Left renal cortex interstitium (tissue), 4 donors: ENCODE measurements around the gene CYB5A. TPM values are rescaled to one million over a fixed set of nuclear protein-coding genes. Genes with fewer than 3 reads are reported as not detected.
"Not testable (repeated sequence)": the region's sequence is repeated elsewhere in the genome, so short reads cannot be mapped to it uniquely, and the experiment has no call there.

Experiments used
- DNase-seq, 4 donors: peaks; one replicate each; pipeline ENCODE4 v3.0.0-alpha.2; 2013; ENCODE audit warnings: low read depth in 4 of 4, low spot score in 2 of 4, missing footprints in 1 of 4
- polyA plus RNA-seq, 4 donors: library from polyadenylated mRNA; unstranded; fragments of 120-200 nt; gene quantifications; one replicate each; pipeline ENCODE4 v1.2.1, GENCODE V29; 2013; ENCODE audit not compliant: insufficient read length in 4 of 4

The CYB5A gene
- polyA plus RNA-seq, 4 donors: 284 to 331 (median 296) TPM

DNA sequence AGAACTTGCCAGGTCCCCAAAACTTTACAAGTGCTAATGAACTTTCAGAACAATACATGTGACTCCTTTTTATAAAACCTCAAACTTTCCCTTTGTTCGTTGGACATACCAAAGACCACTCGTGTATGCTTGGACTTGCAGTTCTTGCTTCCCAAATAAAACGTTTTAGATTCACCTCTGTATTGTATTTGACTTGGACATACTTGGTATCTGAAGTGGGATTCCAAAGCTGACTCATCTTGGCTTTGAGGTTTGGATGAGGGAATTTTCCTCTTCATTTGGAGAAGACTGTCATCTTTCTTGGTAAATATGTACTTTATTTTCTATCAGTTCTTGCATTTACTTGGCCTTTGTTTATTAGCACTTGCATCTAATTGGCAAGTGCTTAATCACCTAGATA is 8.0 kb upstream of the CYB5A start:
- no peak for DNase-seq

DNA sequence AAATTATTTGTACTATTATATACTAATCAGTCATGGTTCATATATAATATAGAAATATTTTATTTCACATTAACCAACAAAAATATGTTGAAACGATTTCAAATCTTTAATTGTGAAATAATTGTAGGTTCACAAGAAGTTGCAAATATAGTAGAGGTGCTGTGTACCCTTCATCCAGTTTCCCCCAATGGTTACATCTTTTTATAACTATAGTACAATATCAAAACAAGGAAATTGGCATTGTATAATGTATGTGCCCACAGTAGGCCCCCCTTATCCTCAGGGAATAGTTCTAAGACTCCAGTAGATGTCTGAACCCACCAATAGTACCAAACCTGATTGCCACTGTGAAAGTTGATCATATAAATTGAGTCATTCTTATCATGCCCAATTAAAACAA is 7.4 kb upstream of the CYB5A start:
- DNase-seq: no peak

DNA sequence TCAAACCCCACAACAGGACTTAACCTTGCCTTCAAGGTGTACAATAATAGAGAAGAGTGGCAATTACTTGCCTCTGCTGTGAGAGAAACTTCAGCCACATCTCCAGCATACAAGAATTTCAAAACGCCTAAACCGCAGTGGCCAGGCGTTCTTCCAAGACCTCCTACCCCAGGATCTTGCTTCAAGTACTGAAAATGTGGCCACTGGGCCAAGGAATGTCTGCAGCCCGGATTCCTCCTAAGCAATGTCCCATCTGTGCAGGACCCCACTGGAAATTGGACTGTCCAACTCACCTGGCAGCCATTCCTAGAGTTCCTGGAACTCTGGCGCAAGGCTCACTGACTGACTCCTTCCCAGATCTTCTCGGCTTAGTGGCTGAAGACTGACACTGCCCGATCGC is 2.8 kb upstream of the CYB5A start:
- DNase-seq: no peak

DNA sequence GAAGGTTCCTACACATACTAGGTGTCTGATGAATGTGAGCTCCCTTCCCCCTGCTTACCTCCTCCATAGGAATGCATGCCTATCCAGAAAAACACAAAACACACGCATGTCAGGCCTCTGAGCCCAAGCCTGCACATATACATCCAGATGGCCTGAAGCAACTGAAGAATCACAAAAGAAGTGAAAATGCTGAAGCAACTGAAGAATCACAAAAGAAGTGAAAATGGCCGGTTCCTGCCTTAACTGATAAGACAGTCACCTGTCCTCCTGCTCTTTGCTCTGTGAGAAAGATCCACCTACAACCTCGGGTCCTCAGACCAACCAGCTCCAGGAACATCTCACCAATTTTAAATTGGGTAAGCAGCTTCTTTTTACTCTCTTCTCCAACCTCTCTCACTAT is 1.2 kb upstream of the CYB5A start:
- DNase-seq: not testable (repeated sequence)

DNA sequence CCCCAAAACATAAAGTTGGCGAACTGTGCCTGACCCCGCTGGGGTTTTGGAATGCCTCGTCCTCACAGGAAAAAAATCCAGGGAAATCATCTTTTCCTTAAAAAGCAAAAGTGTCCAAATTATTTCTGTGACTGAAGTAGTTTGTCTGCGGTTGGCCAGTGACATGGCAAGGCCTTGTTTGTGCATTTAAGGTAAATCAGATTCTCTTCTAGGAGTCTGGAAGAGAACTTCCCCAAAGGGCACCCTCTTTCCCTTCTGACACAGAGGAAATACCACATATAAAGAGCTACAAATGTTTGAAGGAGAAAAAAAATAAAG is 737 bp upstream of the CYB5A start:
- no peak for DNase-seq

DNA sequence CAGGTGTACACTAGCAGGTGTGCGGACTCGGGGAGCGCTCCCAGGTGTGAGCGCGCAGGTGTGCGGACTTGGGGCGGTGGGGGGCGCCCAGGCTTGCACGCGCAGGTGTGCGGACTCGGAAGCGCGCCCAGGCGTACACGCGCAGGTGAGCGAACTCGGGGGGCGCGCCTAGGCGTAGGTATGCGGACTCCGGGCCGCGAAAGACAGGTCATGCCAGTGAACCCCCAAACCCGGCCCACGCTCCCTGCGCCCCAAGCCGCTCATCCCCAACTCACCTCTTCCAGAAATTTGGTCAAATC is 342 bp downstream of the CYB5A start:
- no peak for DNase-seq

DNA sequence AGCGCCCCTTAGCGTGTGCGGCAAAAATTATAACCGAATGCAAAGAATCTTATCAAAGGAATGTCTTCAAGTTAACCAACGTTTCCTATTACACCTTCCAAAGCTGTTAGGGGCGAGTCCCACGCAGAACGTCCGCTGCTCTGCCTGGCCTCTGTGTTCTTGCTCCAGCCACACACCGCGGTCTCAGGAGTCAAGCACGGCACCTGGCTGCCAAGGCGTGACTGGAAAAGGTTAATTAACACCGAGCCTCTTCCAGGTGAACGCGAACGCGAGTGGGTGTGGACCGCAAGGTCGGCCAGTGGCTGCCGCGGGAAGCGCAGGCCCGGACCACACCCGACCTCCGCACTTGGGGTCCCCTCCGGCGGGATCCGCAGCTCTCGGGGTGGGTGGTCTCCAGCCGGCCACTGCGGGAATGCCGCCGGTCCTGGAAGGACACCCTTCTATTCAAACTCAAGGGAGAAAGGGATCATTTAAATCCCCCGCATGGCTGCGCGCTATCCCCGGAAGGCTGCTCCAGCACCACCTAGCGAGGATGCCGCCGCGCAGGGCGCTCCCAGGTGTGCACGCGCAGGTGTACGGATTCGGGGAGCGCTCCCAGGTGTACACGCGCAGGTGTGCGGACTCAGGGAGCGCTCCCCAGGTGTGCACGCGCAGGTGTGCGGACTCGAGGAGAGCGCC is 830 bp downstream of the CYB5A start:
- no peak for DNase-seq

DNA sequence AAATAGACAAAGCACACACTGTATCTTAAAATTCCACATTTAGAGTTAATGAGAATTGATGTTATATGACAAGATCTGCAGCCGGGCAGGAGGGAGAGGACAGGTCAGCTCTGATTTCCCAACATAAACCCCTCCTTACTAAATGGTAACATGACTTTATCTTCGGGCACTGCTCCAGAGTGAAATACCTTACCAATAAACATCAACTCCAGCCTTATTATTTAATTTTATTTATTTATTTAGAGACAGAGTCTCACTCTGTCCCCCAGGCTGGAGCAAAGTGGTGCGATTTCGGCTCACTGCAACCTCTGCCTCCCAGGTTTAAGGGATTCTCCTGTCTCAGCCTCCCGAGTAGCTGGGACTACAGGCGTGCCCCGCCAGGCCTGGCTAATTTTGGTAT is 1.7 kb downstream of the CYB5A start:
- no peak for DNase-seq

DNA sequence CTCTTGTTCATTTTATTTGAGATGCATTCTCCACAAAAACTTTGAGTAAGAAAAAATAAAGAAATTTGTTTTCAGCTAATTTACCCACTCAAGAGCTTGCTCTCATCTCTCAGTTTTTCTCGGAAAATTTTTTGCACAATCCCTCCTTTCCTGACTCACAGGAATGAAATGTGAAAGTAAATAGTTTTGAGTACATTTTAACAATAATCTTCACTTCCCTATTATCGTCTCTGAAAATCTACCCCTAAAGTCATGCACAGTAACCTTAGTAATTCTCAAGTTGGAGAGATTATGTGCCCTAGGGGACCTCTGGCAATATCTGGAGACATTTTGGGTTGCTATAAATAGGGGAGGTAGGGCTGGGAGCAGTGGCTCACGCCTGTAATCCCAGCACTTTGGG is 2.6 kb downstream of the CYB5A start:
- no peak for DNase-seq

DNA sequence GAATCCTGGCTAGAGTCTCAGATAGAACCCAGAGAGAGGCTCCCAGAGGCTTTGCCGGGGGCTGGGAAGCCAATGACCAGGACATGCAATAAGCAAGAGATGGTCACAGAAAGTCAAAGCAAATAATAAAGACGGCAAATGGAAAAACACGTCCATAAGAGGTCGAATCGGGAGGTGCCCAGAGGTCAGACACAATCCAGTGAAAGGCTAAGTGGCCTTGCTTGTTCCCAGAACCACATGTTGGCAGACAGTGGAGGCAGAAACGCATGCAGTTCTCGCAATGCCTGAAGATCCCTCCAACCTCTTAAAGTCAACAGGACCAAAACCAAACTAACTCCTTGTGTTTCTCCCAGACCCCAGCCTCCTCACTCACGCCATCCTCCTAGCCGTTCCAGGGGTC is 3.0 kb downstream of the CYB5A start:
- DNase-seq: no peak

DNA sequence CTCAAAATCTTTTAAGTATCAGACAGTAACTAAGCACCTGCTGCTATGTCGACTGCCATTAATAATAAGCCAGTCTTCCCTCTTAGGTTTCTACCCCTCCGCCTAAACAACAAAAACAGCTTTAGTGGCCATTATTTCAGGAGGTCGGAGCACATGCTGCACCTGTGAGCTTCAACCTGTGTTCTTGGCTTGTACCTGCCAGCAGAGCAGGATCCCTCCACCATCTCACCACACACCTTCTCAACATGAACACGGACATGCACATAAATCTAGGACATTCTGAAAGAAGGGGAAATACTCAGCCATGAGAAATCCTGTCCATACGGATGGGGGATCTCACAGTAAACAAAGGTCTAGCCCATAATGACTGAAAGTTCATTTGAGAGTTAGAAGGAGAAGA is 3.7 kb downstream of the CYB5A start:
- no peak for DNase-seq

DNA sequence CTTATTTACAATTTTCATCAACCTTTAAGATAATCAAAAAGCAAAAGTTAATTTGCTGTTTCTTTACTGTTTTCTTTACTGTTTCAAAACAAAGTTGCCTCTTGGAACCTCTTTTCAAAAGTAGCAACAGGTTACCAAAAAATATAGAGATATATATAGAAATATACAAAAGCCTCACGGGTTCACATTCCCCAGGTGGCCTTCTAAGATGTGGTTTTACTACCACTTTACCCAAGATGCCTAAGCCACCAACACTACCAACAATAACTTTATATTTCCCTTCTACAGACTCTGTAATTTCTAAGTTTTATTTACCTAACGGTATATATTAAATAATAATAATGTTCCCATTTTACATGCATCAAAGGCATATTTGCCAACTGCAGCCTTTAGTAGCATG is 4.9 kb downstream of the CYB5A start:
- no peak for DNase-seq

DNA sequence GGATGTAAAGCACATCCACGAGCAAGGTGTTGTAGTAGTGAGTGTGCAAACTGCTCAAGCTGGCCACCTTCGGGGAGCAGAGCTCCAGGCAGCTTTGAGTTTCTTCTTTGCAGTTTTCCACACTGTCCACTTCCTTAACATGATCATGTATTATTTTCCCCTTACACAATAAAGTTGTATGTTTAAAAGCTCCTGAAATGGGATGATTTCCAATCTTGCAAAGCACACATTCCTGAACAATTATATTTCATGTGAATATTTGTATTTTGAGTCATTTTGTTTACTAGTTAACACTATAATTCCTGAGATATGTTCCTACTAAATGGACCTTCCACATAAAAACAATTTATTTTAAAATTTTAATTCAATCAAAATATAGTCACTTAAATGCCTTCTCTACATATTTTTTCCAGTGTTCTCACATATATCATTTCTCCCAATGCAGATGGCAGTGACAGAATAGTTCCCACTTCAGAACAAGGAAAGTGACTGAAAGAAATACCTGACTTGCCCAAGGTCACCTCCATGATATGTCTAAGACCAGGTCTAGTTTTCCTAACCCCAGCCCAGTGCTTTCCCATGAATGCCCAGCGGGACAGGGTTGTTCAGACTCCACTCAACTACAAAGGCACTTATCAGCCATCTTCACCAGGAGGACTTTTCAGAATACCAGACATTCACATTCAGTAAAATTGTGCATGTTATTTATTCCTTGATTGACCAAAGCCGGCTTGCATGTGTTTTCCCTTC is 5.5 kb downstream of the CYB5A start:
- no peak for DNase-seq

DNA sequence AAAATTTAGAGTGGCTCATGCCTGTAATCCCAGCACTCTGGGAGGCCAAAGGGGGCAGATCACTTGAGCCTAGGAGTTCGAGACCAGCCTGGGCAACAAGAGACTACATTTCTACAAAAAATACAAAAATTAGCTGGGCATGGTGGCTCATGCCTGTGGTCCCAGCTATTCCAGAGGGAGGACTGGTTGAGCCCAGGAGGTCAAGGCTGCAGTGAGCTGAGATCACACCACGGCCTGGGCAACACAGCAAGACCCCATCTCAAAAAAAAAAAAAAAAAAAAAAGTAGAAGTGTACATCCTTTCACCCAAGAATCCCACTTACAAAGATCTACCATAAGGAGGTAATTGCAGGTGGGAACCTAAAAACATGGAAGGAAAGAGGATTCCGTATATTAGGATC is 6.2 kb downstream of the CYB5A start:
- DNase-seq: not testable (repeated sequence)

DNA sequence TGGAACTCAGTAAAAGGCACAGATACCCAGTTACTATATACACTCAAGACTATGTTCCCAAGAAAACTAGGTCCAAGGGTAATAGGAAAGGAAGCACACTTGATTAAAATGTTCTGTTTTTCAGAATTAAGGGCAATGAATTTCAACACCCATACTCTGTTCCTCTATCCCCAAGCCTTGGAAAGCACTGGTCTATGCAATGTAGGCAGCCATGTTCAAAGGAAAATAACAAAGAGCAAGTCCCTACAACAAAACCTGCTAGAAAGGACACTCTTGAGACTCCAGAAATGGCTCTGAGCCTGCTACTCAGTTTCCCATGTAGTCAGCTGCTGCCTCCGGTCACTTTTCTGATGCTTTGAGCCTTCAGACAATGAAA is 6.8 kb downstream of the CYB5A start:
- no peak for DNase-seq

DNA sequence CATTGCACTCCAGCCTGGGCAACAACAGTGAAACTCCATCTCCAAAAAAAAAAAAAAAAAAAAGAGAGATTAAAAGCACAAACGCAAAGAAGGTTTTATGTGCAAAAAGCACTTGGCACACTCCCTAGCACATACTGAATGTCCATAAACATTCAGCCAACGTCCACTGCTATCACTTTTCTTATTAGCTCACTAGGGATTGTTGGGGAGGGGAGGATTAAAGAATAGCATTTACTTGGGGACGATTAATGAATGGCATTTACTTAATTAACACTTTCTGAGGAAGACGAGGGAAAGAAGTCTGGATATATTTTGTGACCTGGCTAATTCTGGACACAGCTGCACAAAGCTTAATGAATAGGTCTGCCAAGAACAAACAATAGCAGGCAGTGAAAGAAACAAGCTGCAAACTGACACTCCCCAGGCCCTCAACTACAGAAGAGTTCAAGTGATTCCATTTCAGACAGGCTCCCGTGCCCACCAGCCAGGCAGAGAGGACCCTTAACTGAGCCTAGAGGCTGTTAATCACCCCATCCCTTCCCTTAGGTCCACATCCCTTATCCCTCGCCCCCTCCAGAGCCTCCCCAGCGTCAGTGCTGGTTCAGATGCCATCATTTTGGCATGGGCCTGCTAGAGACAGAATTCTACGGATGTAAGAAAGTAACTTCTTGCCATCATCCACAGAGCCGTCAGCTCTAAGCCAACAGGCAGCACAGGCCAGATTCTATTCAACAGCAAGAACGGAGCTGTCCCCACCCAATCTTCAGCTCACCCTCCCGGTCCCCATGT is 7.4 kb downstream of the CYB5A start:
- DNase-seq: no peak

DNA sequence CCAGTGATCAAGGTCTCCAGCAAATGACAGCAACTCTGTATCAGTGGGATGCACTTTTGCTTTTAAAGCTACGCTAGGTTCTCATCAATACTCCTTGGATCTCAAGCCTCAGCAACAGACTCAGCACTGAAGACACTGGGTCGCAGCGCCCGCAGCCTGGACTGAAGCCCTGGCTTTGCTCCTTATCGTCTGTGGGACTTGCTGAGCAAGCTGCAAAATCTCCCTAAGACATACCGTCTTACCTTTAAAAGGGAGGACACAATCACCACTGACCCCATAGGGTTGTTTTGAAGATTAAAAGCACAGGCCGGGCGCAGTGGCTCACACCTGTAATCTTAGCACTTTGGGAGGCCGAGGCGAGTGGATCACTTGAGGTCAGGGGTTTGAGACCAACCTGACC is 8.1 kb downstream of the CYB5A start:
- DNase-seq: no peak

DNA sequence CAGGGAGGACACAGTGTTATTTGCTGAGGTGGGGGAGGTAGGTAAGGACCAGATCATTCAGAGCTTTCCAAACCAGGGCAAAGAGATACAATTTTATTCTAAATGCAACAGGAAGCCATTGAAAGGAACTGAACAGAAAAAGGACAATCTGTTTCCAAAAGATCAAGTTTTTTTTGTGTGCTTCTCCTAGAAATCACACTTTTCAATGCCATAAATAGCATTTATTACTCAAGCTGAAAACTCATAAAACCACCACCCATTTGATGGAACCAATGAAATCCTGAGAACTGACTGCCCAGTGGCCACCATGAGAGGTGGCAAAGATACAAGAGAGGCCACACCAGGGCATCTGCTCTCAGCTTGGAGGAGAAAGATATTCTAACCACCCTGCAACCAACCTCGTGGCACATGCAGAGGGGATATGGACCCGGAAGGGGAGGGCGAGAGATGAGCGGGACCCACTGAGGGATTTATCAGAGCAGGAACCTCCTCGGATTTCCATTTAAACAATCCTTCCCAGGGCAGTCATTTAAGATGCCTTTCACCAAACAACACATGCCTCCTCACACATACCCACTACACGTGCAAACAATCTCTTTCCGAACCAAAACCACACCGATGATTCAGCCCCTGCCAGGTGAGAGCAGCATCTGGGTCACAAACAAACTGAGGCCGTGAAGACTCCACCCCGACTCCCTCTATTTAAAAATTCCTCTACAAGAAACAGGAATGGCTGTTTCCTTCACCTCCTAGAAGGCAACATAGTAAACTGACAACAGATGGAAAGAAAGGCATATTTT is 8.8 kb downstream of the CYB5A start:
- DNase-seq: no peak

DNA sequence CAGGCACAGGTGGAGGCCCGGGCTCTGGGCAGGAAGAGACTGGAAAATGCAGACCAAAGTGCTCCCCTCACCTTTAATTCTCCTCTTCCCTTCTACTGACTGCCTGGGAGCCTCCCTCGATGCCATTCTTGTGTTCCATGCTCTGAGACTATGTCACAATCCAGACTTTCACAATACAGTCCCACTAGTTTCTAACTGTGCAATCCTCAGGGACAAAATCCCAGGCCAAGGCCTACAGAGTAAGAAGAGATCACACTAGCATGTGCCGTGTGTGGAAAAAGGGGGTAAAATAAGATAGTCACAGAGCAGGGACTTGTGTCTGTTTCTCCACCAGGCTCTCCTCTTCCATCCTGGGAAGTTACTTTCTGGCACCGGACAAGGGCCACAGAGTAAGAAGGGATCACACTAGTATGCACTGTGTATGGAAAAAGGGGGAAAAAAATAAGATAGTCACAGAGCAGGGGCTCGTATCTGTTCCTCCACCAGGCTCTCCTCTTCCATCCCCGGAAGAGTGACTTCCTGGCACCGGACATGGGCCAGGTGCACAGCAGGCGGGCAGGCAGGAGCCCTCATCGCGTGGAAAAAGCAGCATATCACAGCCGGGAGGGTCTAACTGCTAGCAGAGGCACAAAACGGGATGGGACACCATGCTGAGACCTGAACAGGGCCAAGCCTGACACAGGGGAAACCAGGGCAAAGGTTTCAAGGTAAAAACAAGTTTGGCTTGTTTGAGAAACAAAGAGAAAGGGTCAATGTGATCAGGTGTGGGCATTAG is 9.6 kb downstream of the CYB5A start:
- no peak for DNase-seq
